Cardiac septum (tissue), 1 donor: ENCODE measurements around the gene BACH2. TPM values are rescaled to one million over a fixed set of nuclear protein-coding genes. Genes with fewer than 3 reads are reported as not detected.

Experiments
- DNase-seq: peaks from one replicate; pipeline ENCODE4 v3.0.0-alpha.2; 2020; ENCODE audit warnings: low spot score
- intact Hi-C: fragments of 100-400 bp; cut with DNase I; formaldehyde crosslinking; loops from one replicate; pipeline ENCODE4 v1.14.0; 2022
- total RNA-seq: library from RNA; stranded (reverse); fragmentation: NEBNext Ultra II Directional; extraction: Animal tissue kit (Norgen Biotek cat#: 25700); gene quantifications from one replicate; pipeline ENCODE4 v1.2.1, GENCODE V29; 2021
- donor health status: DM: no; HTN: no; CAD: no.

Gene BACH2
- total RNA-seq, 1 donor from 2014 or later: 8.4 TPM

DNA sequence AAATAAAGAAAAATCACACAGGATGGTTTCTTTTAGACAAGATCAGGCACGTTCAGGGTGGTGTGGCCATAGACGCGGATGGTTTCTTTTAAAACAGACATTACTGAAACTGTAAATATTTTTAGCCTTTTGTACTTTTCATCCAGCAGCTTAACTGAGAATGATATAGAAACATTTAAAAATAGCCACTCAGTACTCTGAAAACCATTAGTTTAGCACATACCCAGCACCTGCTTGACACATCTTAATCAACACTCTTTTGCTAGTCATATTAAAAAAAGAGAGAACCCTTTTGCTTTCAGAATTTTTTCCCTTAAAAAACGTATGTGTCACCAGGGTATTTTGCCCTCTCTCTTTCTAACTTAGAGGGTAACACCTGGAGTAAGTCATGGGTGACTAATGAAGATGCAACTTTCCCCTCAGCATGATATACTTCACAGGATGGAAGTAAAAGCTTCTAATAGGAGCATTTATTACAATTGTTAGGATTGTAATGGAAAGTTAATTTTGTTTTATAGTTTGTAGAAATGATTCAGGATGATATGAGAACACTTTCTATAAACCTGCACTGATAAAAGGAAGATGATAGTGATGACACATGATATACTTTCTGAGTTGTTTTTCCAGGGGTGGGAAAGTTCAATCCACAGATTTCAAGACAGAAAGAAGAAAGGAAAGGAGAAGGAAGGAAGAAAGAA lies 45.2 kb downstream of the BACH2 start:
- no peak for DNase-seq
- intact Hi-C loops: no loop called here

DNA sequence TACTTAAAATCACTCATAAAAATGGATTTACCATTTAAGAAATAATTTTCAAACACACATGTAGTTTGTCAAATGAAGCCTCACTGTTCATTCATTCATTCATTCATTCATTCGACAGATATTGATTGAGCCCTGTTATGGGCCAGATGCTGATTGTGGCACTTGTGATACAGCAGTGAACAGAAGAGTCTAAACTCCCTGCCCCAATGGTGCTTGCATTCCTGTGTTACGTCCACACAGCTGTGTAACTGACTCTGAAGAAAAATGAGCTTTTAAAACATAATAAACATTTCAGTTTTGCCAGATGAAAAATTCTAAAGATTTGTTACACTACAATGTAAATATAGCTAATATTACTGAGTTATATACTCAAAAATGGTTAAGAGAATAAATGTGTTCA lies 46.2 kb downstream of the BACH2 start:
- intact Hi-C loops: no loop called here
- no peak for DNase-seq

DNA sequence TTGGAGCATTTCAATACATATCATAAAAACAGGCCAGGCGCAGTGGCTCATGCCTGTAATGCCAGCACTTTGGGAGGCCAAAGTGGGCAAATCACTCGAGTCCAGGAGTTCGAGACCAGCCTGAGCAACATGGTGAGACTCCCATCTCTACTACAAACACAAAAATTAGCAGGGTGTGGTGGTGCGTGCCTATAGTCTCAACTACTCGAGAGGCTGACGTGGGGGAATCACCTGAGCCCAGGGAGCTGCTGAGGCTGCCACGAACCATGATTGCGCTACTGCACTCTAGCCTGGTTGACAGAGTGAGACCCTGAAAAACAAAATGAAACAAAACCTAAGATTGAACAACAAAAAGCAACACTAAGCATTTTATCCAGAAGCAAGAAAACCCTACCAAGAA lies 47.2 kb downstream of the BACH2 start:
- intact Hi-C loops: no loop called here
- DNase-seq: no peak

DNA sequence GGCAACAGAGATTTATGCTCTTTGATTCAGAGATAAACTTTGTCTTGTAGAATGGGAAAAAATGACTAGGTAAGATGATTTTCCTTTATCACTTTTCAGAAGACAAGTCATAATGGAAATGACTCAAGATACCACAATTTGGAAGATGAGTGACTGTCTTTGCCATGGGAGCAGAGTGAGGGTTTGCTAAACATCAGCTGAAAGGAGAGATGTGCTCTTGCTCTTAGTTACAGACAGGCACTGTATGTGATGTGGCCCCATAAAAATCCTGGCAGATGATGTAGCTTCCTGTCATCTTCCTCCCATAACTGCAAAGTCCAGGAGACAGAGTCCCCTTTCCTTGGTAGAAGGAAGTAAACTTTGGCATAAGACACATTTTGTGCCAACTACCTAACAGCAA lies 47.6 kb downstream of the BACH2 start:
- DNase-seq: no peak
- intact Hi-C loops: no loop called here

DNA sequence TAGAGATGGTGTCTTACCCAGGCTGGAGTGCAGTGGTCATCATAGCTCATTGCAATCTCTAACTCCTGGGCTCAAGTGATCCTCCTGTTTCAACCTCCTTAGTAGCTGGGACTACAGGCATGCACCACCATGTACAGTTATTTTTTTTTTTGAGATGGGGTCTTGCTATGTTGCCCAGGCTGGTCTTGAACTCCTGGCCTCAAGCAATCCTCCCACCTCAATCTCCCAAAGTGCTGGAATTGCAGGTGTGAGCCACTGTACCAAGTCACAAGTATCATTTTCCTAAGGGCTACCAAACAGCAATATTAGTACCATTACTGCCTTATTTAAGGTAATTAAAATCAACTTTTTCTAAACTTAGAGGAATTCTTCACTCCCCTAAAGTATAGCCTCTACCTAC lies 49.4 kb downstream of the BACH2 start:
- intact Hi-C loops: no loop called here
- DNase-seq: no peak

DNA sequence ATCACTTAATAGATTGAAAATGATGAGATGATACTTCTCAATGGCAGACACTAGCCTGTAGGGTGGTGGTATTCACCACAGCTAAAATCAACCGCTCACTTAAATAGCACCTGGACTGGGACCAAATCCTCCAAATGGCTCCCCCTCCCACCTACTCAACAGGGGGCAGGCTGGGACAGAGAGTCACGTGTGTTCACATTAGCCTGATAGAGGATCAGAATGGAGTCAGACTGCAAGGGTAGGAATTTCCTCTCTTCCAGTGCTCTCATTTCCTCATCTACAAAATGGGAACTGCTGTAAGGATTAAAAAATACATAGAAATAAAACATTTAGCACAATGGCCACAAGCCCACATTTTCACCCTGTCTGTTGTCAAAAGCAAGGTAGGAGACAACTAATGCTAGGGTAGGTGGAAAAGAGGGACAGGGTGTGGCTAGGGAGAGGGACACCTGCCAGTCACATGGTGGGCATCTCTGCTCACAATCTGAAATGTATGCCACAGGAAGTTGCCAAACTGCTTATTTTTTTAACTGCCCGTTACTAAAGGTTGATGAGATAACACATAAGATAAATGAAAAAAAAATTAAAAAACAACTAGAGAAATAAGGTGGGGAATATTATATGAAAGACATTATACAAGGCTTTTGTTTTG lies 55.3 kb downstream of the BACH2 start:
- no peak for DNase-seq
- intact Hi-C loops: no loop called here

DNA sequence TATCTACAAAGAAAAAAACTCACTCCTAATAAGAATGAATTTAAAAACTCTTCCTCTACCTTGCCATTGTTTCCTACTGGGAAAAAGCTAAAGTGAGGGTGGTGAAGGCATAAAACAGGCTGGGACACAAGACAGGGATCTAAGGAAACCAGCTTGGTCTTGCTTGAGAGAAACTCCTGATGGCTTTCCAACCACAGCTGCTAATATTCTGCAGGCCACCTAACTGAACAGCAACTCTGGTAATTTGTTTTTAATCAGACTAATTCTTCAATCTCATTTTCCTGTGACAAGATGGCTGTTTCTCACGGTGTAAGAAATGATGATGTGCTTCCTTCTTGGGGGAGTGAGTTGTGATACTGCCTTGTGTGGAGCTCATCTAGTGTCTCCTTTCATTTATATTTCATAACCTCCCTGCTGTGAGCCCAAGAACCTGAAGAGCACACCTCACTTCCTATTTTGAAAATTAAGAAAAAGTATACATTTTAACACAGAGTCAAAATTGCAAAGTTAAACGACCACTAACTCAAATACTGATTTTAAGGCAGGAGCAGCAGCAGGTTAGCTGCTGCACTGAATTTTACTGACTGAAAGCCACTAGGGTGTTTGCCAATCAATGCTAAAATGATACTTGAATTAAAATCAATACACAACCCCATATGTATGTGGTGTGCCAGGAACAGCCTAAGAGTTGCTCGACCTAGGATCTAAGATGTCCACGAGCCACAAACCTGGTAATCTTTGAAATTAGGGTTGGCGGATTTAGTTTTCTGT lies 58.0 kb downstream of the BACH2 start:
- intact Hi-C loops: no loop called here
- no peak for DNase-seq

DNA sequence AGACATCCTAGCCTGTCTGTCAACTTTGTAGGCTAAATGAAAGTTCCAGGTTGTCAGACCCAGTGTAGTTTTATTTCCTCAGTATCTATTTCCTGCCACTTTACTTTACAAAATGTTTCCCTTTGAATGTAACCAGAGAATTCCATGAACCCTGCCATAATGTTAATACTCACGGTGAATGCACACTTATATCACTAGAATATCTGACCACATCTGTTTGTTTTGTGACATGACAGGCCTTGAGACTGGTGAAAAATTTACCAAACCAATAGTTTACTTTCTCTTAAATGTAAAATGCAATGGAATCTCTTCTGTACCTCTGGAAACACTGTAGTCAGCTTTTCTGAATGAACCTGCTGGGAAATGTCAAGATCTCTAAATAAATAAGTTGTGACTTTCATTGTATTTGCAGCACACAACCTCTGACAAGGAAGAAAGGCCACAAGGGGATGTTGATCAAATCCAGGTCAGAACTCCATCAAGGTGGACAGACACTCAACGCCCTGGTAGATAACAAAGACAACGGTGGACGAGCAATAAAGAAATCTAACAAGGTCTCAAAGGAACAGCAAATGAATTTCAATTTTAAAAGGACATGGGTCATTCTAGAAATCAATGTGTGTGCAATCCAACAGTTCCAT lies 59.2 kb downstream of the BACH2 start:
- no peak for DNase-seq

DNA sequence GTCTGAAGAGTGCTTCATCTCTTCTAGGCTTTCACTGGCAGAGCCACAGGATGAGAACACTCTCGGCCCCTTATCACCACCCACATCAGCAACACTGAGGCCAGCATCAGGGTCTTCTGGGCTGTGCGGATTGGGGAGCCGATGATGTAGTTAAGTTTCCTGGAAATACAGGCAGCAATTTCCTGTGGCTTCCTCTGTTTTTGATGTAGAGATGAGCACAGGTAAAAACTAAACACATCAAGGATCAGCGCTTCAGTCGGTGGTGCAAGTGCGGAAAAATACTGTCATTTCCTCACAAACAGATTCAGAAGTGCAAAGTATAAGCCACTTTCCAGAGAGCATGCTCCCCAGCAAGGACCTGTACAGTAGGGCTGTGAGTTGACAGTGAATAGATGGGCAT lies 62.6 kb downstream of the BACH2 start:
- DNase-seq: no peak
- intact Hi-C loops: no loop called here

More for the DNA sequence above, 59.2 kb downstream of the BACH2 start:
- intact Hi-C loops: no loop called here

DNA sequence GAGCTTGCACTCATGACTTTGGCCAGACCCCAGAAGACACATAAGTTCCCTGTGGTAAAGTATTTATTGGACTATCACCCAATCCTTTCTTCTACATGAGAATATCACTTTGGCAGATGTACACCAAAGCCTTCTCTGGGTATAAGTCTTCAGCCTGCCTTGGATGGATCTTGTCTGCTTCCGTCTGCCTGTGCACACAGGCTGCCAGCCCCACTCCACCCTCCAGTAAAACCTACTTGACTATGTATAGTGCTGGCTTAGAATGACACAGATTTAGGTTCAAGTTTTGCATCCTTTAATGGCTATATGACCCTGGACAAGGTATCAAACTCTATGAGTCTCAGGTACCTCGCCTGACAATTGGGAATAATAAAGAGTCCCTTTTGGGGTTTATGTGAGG lies 63.4 kb downstream of the BACH2 start:
- intact Hi-C loops: no loop called here
- DNase-seq: no peak

DNA sequence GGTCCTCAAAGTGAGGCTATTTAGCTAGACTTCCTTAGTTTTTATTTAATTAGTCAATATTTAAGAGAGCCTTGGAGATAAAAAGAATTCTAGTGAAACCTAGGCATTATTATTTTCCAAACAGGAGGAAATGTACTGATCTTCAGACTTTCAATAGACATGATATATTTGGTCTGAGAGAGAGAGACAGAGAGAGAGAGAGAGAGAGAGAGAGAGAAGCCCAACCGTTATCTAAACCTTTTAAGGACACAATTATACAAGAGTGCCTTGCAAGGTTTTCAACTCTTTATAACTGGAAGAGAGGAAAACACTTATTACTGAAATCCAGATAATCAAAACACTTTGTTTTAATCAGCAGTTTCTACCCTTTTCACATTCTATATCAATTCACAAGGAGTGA lies 64.8 kb downstream of the BACH2 start:
- intact Hi-C loops: no loop called here
- DNase-seq: no peak

DNA sequence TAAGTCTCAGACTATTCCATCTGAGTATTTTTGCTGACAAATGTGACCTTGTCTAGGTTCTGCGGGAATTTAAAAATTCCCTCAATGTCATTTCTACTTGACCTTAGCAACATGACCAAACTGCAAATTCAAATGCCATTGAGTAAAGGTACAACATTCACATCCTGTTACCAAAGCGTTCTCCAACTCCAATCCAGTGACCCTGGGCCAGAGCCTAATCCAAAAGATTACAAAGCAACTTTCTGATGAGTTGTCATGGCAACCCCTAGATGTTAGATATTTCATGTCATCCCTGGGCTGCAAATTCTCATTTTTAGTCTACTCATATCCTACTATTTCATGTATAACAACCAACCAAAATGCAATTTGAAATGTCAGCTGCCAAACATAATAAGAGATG lies 65.3 kb downstream of the BACH2 start:
- intact Hi-C loops: no loop called here

DNA sequence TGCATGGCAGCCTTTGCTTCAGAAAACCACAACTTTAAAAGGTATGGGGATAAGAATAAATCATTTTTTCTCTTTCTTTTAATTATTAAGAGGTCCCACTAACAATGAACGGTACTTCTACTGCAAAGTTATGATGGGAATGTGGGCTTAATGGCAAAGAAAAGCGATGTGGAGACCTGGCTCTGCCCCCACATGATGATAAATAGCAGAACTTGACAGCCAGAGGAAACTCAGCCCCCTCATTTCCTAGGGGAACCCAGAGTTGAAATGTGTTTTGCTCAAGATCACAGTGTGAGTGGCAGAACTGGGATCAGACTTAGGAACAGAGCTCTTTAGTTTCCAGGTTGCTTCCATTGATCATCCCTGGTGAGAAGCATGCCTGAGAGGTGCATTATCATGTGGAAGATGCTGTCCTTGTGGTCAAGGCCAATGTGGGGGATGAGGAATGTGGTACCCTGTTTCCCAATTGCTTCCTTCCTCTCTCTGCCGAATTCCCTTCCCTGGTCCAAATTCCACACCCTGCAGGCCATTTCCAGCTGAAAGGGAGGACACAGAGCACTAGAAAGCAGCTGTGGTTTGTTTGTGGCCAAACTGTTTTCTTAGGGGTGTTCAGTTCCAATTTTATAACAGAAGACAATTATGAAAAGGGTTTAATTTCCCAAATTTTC lies 66.0 kb downstream of the BACH2 start:
- no peak for DNase-seq
- intact Hi-C loops: no loop called here

More for the DNA sequence above, 65.3 kb downstream of the BACH2 start:
- no peak for DNase-seq

DNA sequence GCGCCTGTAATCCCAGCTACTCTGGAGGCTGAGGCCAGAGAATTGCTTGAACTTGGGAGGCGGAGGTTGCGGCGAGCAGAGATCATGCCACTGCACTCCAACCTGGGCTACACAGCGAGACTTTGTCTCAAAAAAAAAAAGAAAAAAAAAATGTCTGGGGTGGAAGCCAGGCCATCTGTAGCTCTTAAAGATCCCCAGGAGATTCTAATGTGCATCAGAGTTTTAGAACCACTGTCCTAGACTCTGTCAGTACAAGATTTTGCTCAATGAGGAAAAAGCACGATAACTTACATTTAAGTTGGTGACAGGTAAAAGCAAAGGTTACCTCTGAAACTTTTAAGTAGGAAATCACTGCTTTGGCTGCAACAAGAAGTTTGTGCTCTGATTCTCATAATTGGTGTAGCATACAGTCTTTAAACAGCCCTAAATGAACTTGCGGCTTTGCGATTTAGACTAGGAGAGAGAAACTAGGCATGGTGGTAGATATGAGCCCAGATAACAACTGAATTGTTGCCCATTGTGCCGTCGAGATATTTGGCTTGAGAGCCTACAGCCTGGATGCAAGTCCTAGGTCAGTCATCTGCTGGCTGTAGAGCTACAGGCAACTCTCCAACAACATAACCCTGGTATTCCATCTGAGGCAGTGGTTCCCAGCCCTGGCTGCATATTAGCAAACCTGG lies 67.2 kb downstream of the BACH2 start:
- intact Hi-C loops: loop anchor here (10.0 kb wide), 1 partner anchor 135 kb away; no protein-coding TSS in a partner anchor
- DNase-seq: no peak

DNA sequence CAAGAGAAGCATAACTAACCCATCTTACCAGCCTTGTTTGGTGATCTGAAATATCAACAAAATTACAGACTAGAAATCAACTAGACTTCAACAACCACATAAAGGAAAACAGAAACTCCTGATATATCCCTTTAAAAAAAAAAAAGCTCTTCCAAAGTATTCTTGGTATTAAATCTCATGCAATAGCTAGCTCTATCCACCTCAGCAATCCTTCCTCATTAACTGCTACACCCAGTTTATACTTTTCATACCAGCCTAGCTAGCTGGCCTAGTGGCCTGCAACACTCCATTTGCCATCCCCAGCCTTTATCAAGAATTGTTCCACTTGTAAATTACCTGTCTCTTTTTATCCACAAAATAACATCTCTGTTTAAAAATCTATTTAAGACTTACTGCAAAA lies 69.0 kb downstream of the BACH2 start:
- intact Hi-C loops: loop anchor here (10.0 kb wide), 1 partner anchor 137 kb away; no protein-coding TSS in a partner anchor

DNA sequence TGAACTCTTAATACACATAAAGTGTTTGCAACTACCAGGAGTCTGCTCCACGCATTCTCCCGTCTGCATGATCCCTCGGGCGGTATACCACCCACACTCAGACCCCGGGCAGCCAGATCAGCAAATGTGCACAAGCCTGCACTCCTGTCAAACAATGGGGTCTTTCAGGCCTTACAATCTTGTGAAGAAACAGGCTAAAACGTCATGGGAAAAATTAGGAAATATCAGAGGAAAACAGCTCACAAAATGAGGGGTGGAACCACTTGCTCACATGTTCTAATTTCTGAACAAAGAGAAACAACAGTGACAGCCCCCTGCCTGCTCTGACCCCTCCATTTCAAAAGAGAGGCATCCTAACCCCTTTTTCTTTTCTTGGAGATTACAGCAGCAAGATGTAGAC lies 69.4 kb downstream of the BACH2 start:
- no peak for DNase-seq
- intact Hi-C loops: loop anchor here (10.0 kb wide), 1 partner anchor 138 kb away; no protein-coding TSS in a partner anchor

More for the DNA sequence above, 69.0 kb downstream of the BACH2 start:
- DNase-seq: no peak

DNA sequence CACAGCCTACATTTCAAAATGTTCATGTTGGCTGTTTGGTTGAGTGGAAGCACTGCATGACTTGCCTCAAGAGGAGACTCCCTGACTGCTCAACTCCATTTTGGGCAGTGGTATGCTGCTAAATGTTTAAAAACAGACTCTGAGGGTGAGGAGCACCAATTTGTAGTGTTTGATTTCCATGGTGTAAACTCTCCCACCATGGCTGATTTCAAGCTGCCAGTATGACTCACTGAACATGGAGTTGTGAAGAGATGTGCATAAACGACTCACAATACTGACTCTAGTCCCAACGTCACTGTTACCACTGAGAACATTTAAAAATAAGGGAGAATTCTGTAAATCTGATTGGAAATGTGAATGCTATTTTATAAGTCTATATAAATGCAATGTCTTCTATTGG lies 70.4 kb downstream of the BACH2 start:
- no peak for DNase-seq
- intact Hi-C loops: loop anchor here (10.0 kb wide), 1 partner anchor 139 kb away; no protein-coding TSS in a partner anchor

DNA sequence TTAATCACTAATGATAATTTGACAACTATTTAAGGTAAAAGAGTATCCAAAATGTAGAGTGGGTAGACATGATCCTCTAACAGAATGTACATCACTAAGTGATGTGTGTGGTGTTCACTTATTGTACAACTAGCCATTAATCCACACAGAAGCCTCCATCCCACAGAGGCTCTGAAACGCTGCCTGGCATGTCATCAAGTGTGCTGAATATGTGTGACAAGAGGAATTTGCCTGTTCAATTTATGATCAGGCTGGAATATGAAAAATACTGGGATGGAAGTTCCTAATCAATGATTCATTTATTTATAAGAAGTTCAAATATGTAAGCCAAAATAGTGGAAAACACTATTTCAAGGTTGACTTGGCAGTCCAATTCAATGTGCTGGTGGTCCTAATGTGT lies 72.4 kb downstream of the BACH2 start:
- DNase-seq: no peak
- intact Hi-C loops: loop anchor here (10.0 kb wide), 1 partner anchor 141 kb away; no protein-coding TSS in a partner anchor

DNA sequence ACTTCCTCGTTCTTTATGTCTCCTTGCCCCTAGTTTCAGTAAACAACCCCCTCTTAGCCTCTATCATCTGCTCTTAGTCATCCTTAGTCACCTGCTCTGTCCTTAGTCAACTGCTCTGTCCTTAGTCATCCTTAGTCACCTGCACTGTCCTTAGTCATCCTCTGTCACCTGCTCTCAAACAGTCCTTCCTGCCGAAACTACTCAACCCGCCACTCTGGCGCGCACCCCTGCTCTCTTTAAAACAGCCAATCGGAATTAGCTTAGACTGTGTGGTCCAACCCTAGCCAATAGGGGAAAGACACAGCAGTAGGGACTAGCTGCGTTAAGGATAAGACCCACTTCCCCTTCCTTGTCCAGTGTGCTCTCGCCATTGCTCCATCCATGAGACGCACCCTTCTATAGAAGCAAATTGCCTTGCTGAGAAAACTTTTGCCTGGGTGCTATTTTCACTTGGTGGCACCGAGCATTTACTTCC lies 73.9 kb downstream of the BACH2 start:
- intact Hi-C loops: loop anchor here (10.0 kb wide), 1 partner anchor 142 kb away; no protein-coding TSS in a partner anchor
- no peak for DNase-seq
